Measurements from ENCODE around the gene IPO13. TPM values are rescaled to one million over a fixed set of nuclear protein-coding genes. Genes with fewer than 3 reads are reported as not detected.
A peak's percentile ranks its signal among the peaks of the same experiment; 100 is the strongest.

Gene IPO13
- total and polyA plus RNA-seq, 10 of the 15 experiments (the other 5 are each of a cell fraction or from before 2014, with no cell fraction given), result 7.1 to 26.6 (median 15.9) TPM

- no peaks in the 10 kb centered on the region for H3K36me3 ChIP-seq (ENCODE audit: control insufficient read depth in 2 of 2, insufficient read depth in 2 of 2, low read length in 1 of 2)
- DNase-seq (ENCODE audit: low read depth, low spot score) (no peak), FAIRE-seq (peak; percentile 82), ATAC-seq (peak; percentile 92)
- peak overlapping the region; percentile 58 for H2AFZ ChIP-seq (ENCODE audit: control insufficient read depth, low read depth, low read length)
- intact Hi-C loops (cut with micrococcal nuclease; ENCODE audit: unreplicated experiment) (loop anchor here (1.0 to 5.0 kb wide), 3 partner anchors 97 to 406 kb away; no protein-coding TSS in a partner anchor), in situ Hi-C loops (cut with MboI) (loop anchor here (5.0 kb wide), 1 partner anchor 172 kb away; no protein-coding TSS in a partner anchor)
- POLR2A ChIA-PET, result interaction anchor here (0.6 to 1.9 kb wide), 6 partner anchors 11 to 283 kb away, joined by 3 to 24 read pairs (median 6); no protein-coding TSS in a partner anchor
- CTCF ChIA-PET, result interaction anchor here (0.6 to 19.3 kb wide), 104 partner anchors 11 to 882 kb away, joined by 3 to 1117 read pairs (median 5); partner anchors contain the start of genes IPO13, KDM4A and ST3GAL3
- H3K9ac ChIP-seq (ENCODE audit: control insufficient read depth, insufficient read depth, low read length), result peak overlapping the region; percentile 17; the same call in 1 of the 2 replicates
- RAD21 ChIA-PET (ENCODE audit: unreplicated experiment), result interaction anchor here (0.5 to 13.3 kb wide), 54 partner anchors 11 to 707 kb away, joined by 3 to 587 read pairs (median 4); partner anchors contain the start of genes ATP6V0B, IPO13, KDM4A and PTPRF
- SMC1A ChIA-PET (ENCODE audit: uncharacterized antibody, unreplicated experiment), result interaction anchor here (0.6 to 8.7 kb wide), 51 partner anchors 9 to 707 kb away, joined by 3 to 481 read pairs (median 5); partner anchors contain the start of genes IPO13 and KDM4A
- no peak overlapping the region for H3K27ac ChIP-seq (ENCODE audit: control insufficient read depth, insufficient read depth)
- peak overlapping the region; percentile 67 for H3K4me2 ChIP-seq (ENCODE audit: control insufficient read depth, insufficient read depth)
- H3K9me3 ChIP-seq (replicated peaks; ENCODE audit: control insufficient read depth, insufficient read depth, low read length), result no peaks in the 10 kb centered on the region
- H3K4me1 ChIP-seq (ENCODE audit: control insufficient read depth, insufficient read depth, low read length), result peaks cover 11% of the 10 kb centered on the region
- WGBS (ENCODE audit: insufficient coverage, insufficient replicate concordance, low lambda C conversion rate, missing lambda C conversion rate), result 25% methylated on average over 13 of the region's 13 CpGs
- H3K79me2 ChIP-seq (ENCODE audit: control insufficient read depth, insufficient read depth, low read length), result no peaks in the 10 kb centered on the region
- peak overlapping the region; percentile 60 for H3K4me3 ChIP-seq
- no peaks in the 10 kb centered on the region for H4K20me1 ChIP-seq (ENCODE audit: control insufficient read depth, insufficient read depth)
- no peaks in the 10 kb centered on the region for H3K27me3 ChIP-seq (replicated peaks in 1 of 2; ENCODE audit: control insufficient read depth in 2 of 2, insufficient read depth in 2 of 2, low read length in 1 of 2)
- no TSS peak for BruUV-seq (replicated peaks)
- TF ChIP-seq ZBED1 (IDR thresholded peaks at IDR 0.05; ENCODE audit: borderline replicate concordance), result no peak
- no peak for TF ChIP-seq ZNF384 (IDR thresholded peaks at IDR 0.05; ENCODE audit: borderline replicate concordance, low read depth, low read length)
- TF ChIP-seq POLR2AphosphoS5 (IDR thresholded peaks at IDR 0.05; ENCODE audit: low read length), result no peak
- TF ChIP-seq HDAC6 (IDR thresholded peaks at IDR 0.05; ENCODE audit: unreplicated experiment), result no peak
- no peak for TF ChIP-seq POLR2A (IDR thresholded peaks at IDR 0.05; ENCODE audit: low read depth, low read length)
- TF ChIP-seq SUPT20H (IDR thresholded peaks at IDR 0.05; ENCODE audit: borderline replicate concordance, control insufficient read depth, low read depth, low read length), result no peak
- no peak for TF ChIP-seq SIN3A (IDR thresholded peaks at IDR 0.05; ENCODE audit: low read depth, low read length)
- TF ChIP-seq RAD51 (IDR thresholded peaks at IDR 0.05), result no peak
- no peak for TF ChIP-seq IRF5 (IDR thresholded peaks at IDR 0.05; ENCODE audit: borderline replicate concordance)
- TF ChIP-seq SUZ12 (IDR thresholded peaks at IDR 0.05; ENCODE audit: unreplicated experiment), result no peak
- no peak for TF ChIP-seq ZBTB4 (CRISPR knock-in tag; IDR thresholded peaks at IDR 0.05)
- TF ChIP-seq CHD2 (IDR thresholded peaks at IDR 0.05; ENCODE audit: borderline replicate concordance, low read depth, low read length), result no peak
These were observed 12.4 kb upstream of the IPO13 start for GRCh38 chr1:43934101-43934985.

All from GM12878 (cell line).